NCI-H146 treated with DMSO at 0.1 percent for 48 hours (cell line): ENCODE measurements around the gene PTPRK.
"Not testable (repeated sequence)": the region's sequence is repeated elsewhere in the genome, so short reads cannot be mapped to it uniquely, and the experiment has no call there.

ENCODE experiments used
- DNase-seq: peaks from one replicate; lab custom pipeline; 2025; ENCODE audit not compliant: unreplicated experiment; lab: John Stamatoyannopoulos, UW

PTPRK gene

GRCh38 chr6:127939442-127940066, 580.8 kb downstream of the PTPRK start:
- no peak for DNase-seq

- no peak for DNase-seq
Observed at GRCh38 chr6:127938701-127939100, 581.7 kb downstream of the PTPRK start.

- no peak for DNase-seq
Observed at GRCh38 chr6:127937747-127938146, 582.7 kb downstream of the PTPRK start.

- no peak for DNase-seq
Observed at GRCh38 chr6:127937102-127937501, 583.3 kb downstream of the PTPRK start.

- DNase-seq, result no peak
Observed at GRCh38 chr6:127934956-127935355, 585.4 kb downstream of the PTPRK start.

GRCh38 chr6:127933852-127934840, 586.3 kb downstream of the PTPRK start:
- no peak for DNase-seq

GRCh38 chr6:127933137-127933536, 587.3 kb downstream of the PTPRK start:
- no peak for DNase-seq

GRCh38 chr6:127932708-127933107, 587.7 kb downstream of the PTPRK start:
- DNase-seq, result no peak

- not testable (repeated sequence) for DNase-seq
Observed at GRCh38 chr6:127926441-127926840, 594.0 kb downstream of the PTPRK start.

GRCh38 chr6:127924440-127924839, 596.0 kb downstream of the PTPRK start:
- no peak for DNase-seq

GRCh38 chr6:127924031-127924430, 596.4 kb downstream of the PTPRK start:
- DNase-seq, result no peak

- DNase-seq, result no peak
Observed at GRCh38 chr6:127923135-127923534, 597.3 kb downstream of the PTPRK start.

GRCh38 chr6:127921982-127922381, 598.4 kb downstream of the PTPRK start:
- no peak for DNase-seq

GRCh38 chr6:127920804-127921203, 599.6 kb downstream of the PTPRK start:
- DNase-seq, result no peak
